SHP77 (cell line): Measurements from ENCODE around the gene DLGAP4.
A peak's percentile ranks its signal among the peaks of the same experiment; 100 is the strongest.

Source experiments
- DNase-seq, 2 experiments: peaks; one replicate each; lab custom pipeline; 2025; lab: John Stamatoyannopoulos, UW

The DLGAP4 gene

GRCh38 chr20:36565520-36565919, 259.4 kb downstream of the DLGAP4 start:
- no peak for DNase-seq

GRCh38 chr20:36569847-36570429, 263.8 kb downstream of the DLGAP4 start:
- DNase-seq: no peak

- no peak for DNase-seq
Observed at GRCh38 chr20:36571564-36572504, 265.7 kb downstream of the DLGAP4 start.

- no peak for DNase-seq
Observed at GRCh38 chr20:36572701-36573102, 266.6 kb downstream of the DLGAP4 start.

- DNase-seq: peak; percentile 13 to 62
Observed at GRCh38 chr20:36573103-36573797, 267.1 kb downstream of the DLGAP4 start, which contains the start of gene TGIF2. TSS of gene TGIF2 (plus strand) at chr20:36573597. CDS start at chr20:36578775, 5,178 bp downstream.

- no peak for DNase-seq
Observed at GRCh38 chr20:36573798-36574365, 267.7 kb downstream of the DLGAP4 start.

GRCh38 chr20:36574366-36575135, 268.4 kb downstream of the DLGAP4 start:
- DNase-seq: no peak

- no peak for DNase-seq
Observed at GRCh38 chr20:36576081-36576445, 269.9 kb downstream of the DLGAP4 start.
